COR-L47 (cell line): Measurements from ENCODE around the gene SLAMF8.
A peak's percentile ranks its signal among the peaks of the same experiment; 100 is the strongest.

Source experiments
- DNase-seq: peaks from one replicate; lab custom pipeline; 2025; lab: John Stamatoyannopoulos, UW

The SLAMF8 gene

DNA sequence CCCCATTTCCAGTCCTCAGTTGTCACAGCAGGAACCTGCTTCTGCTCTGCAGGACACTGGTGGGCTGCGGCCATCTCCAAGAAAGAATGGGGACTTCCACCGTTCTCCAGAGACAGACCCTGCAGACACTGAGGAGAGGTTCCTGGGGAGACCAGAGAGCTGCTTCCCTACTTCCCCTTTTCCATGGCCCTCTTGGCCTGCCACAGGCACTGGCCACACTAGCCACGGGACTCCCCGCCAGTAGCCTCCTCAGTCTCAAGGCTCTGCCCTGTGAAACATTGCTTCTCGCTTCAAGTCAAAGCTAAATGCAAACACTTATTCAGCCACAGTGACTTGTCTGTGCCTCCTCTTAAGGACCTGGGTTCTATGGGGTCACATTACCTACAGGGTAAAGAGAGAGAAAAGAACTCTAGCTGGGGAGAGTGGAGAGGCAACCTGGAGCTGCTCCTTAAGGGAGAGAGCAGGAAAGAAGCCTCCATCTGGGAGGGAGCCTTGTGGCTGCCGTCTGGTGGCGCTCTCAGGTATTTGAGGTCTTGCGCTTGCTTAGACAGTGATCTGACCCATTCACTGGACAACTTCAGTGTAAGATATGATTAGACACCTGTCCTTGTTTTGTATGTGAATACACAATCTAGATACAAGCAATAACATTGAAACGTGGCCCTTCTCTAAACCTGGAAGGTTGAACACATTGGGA, 5.4 kb upstream of the SLAMF8 start:
- DNase-seq, result no peak

DNA sequence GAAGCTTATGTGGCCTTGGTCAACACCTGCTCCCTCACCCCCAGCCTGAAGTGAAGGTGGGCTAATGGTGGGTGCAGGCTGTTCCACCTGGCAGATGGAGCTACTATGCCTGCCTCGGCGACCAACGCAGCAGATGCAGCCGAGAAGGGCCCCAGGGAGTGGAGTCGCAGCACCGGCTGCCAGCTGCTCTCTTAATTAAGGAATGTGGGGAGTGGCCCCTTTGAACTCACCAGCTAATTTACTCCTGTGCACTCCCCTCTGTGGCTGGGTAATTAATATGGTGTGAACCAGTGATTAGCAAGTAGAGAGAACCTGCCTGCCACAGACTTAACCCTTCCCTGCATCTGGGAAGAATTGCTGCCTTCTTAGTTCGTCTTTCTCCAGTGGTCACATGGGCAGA, 3.3 kb upstream of the SLAMF8 start:
- DNase-seq, result peak; percentile 87

DNA sequence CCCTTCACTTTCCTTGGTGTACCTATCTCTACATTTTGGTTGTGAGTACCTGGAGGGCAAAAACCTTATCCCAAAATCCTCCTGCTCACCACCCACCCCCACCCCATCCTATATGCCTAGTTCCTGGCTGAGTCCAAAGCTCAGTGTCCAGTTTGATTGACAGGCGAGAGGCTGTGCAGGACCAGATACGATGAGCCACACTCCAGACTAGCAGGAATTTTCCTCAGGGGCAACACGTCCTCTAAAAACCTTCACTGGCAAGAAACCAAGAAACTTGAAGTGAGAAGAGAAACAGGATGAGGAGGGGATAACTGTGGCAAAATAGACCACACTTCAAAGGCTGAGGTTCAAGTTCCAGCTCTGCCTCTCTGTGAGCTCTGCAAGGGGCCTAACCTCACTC, 1.1 kb upstream of the SLAMF8 start:
- DNase-seq, result no peak

DNA sequence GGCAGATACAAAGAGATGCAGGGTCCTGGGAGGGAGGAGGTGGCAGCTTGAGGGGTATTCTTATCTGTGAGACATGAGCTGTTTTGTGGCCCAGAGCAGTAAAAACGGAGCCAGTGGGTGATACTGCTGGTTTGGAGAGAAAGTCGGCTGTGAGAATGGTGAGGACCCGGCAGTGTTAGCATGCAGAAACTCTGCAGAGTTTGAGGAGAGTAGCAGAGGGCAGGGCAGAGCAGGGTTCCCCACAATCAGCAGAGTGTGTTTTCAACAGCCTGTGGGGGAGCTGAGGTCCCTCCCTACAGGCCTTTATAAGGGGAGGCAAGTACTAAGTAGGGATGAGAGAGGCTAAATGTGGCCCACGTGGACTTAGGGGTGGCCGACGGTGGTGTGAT, 423 bp downstream of the SLAMF8 start:
- DNase-seq, result no peak

DNA sequence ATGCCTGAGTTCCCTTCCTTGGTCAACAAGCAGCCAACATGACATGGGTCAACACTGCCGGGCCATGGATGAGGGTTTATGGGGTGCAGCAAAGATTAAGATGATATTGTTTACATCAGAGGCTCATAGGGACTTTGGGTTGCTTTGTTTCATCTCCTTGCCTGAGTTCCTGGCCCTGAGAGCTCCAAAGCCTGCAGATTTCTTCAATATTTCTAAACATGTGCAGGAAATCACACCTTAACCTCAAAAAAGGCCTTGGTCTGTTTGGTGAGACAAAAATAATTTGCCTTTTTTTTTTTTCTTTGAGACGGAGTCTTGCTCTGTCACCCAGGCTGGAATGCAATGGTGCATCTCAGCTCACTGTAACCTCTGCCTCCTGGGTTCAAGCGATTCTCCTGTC, 876 bp downstream of the SLAMF8 start:
- no peak for DNase-seq

DNA sequence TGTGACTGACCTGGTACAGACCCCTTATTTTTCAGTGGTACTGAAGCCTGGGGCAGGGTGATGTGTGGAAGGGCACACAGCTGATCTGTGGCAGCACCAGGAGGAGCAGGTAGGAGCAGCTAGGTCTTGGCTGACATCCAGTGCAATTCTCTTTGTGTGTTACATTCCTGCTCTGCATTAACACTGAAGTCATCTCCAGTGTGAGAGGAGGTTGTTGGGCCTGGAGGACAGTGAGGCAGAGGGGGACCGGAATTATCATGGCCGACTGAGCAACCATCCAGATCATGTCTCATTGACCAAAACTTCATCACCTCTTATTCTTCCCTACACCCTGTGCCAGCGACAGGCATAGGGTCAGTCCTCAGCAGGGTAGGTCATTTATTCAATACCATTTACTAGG, 1.5 kb downstream of the SLAMF8 start:
- no peak for DNase-seq

DNA sequence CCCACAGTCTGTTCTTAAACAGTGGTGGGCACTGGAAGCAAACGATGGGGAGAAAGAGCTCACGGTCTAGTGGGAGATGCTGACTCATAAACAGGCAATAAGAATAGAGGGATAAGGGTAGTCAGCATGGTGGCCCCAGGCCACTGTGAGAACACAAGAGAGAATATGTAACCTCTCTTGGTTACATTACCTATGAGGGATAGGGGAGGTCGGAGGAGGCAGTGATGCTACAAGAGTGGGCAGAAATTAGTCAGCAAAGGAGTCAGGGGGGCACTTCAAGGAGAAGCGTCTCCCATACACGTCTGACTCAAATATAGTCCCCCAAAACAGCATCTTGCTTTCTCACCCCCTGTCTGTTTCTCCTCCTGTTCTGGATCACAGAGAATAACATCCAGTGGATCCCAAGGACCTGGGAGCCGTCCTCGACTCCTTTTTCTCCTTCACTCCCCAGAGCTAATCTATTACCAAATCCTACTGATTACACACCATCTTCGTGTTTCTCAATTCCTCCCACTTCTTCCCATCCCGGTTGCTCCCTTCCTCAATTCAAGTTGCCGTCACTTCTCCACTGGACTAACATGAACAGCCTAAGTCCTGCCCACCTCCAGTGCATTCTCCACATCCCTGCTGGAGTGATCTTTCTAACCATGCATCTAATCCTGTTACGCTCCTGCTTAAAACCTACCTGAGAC, 2.1 kb downstream of the SLAMF8 start:
- no peak for DNase-seq

DNA sequence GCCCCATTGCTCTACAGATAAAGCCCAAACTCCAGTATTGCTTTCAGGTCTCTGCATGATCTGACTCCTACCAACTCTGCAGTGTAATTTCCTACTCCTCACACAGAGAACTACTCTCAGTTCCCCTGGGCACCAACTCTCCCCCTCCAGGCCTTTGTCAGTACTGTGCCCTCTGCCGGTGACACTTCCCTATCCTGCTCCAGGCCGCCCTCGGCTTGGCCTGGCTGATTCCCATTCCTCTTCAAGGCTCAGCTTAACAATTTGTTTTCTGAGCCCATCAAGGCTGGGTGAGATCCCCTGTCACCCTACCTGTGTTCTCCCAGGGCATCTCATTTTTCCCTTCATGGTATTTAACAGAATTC, 2.6 kb downstream of the SLAMF8 start:
- no peak for DNase-seq

DNA sequence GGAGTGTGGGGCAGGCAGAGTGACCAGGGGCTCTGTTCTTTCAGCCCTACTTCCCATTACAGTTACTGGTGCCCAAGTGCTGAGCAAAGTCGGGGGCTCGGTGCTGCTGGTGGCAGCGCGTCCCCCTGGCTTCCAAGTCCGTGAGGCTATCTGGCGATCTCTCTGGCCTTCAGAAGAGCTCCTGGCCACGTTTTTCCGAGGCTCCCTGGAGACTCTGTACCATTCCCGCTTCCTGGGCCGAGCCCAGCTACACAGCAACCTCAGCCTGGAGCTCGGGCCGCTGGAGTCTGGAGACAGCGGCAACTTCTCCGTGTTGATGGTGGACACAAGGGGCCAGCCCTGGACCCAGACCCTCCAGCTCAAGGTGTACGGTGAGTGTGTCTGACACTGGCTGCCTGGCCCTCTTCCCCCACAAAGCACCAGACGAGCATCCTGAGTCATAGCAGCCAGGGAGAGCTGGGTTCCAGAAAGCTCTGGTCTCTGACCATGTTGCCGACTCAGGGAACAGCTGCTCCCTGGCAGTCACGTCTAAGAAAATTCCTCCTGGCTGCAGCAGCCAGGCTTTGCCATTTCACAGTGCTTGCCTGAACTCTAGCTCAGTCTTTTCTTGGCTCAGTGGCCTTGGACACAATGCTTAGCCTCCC, 3.3 kb downstream of the SLAMF8 start:
- no peak for DNase-seq

DNA sequence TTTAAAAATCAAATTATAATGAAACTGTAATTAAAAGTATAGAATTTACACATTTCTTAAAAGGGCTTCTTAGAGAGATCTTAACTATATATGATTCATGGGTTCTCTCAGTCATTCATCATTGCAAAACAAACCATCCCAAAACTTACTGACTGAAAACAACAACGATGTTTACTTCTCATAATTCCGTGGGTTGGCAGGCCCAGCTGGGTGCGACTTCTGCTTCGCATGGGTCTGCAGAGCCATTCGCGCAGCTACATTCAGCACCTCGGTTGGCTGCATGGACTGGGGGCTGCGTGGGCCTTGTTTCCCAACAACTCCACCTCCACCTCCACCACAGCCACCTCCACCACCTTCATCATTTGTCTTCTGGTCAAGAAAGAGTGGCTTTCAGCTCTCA, 4.0 kb downstream of the SLAMF8 start:
- DNase-seq, result no peak

DNA sequence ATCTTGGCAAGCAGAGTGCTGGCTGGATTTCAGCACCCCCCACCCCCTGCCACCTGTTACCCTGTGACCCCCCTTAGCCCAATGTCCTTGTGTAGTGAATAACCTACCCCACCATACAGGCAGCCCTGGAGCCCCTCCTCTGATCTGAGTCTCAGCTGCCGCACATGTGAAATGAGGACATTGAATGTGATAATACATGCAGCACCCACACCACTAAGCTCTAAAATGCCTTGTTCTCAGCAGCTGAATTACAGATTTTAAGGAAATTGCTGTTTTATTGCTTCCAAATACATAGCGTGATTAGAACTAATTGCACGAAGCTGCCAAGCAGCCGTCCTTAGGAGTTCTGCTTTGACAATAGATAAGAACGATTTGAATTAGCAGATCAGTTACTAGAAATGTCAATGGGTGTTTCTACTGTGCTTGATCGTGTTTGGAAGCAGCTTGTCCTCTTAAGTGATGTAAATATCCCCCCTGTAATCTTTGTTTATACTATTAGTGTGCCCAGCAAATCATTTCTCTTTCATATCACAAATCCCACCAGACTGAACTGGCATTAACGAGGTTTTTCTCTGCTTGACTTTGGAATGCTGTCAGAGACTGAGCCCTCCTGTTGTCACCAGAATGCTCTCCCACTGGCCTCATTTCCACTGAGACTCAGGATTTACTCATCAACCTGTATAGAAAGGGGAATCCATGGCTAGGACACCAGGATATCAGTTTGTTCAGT, 4.9 kb downstream of the SLAMF8 start:
- DNase-seq, result peak; percentile 79

DNA sequence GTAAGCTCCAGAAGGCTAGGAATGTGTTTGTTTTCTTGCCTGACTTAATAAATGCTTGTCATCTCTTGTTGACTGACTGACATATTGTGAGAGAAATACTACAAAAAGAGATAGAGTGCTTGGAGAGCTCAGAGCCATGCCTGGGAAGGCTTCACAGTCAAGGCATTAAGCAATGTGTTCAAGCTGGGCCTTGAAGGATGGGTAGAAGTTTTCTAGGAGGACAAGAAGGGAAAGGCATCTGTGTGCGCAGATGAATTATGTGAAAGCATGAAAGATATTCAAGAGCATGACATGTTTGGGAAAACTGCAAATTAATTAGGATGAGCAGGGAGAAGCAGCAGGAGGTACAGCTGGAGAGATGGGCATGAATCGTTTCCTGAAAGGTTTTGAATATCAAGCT, 5.6 kb downstream of the SLAMF8 start:
- no peak for DNase-seq

DNA sequence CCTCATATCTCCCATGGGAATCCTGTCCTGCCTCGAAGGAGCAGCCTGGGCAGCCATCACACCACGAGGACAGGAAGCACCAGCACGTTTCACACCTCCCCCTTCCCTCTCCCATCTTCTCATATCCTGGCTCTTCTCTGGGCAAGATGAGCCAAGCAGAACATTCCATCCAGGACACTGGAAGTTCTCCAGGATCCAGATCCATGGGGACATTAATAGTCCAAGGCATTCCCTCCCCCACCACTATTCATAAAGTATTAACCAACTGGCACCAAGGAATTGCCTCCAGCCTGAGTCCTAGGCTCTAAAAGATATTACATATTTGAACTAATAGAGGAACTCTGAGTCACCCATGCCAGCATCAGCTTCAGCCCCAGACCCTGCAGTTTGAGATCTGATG, 8.7 kb downstream of the SLAMF8 start:
- no peak for DNase-seq

DNA sequence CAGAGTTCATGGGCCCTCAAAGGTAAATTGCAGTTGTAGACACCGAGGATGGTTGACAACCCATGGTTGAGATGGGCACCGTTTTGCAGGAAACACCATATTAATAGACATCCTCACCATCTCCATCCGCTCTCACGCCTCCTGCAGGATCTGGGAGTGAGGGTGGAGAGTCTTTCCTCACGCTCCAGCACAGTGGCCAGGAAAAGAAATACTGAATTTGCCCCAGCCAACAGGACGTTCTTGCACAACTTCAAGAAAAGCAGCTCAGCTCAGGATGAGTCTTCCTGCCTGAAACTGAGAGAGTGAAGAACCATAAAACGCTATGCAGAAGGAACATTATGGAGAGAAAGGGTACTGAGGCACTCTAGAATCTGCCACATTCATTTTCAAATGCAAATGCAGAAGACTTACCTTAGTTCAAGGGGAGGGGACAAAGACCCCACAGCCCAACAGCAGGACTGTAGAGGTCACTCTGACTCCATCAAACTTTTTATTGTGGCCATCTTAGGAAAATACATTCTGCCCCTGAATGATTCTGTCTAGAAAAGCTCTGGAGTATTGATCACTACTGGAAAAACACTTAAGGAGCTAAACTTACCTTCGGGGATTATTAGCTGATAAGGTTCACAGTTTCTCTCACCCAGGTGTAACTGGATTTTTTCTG, 9.3 kb downstream of the SLAMF8 start:
- no peak for DNase-seq

DNA sequence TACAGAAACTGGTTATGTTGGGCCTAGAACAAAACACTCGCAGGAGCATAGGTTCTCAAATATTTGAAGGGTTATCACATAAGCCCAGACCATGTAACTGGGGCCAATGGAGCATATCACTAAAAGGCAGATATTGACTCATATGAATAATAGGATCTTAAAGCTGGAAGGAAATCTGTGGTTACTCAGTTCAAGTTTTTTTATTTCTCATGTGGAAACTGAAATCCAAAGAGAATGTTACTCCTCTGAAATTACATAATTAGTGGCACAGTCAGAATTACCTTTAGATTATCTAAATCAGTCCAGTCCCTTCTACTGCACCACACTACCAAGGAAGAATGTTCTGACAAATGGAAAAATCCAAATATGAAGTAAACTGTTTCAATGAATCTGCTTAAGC, 12.0 kb downstream of the SLAMF8 start:
- DNase-seq, result no peak

DNA sequence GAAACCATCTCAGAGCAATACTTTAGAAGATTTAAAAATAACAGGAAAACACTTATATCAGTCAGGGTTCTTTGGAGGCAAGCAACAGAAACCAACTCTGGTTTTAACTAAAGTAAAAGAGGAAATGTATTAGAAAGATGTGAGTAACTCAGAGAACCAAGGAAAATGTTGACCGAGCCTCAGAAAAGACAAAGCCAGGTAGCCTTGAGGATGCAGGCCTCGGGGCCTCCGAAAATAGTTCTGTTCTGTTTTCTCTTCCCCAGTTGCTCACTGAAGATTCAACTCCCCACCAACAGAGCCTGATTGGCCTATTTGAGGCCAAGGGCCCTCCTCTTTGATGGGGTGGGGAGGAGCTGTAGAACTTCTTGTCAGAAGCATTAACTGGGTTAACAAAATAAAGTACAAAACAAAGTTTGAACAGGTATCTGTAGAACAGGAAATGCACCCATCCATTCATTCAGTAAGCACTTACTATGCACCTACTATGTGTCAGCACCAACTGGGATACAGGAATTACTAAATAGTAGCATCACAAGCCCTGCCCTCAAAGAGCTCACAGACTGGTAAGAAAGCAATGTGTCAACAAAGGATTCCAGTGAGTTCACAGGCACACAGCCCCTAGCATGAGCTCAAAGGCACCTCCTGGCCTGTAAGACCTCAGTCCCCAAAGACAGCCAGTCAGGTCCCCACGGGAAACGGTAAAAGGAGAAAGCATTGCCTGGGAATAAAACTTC, 12.6 kb downstream of the SLAMF8 start:
- no peak for DNase-seq

DNA sequence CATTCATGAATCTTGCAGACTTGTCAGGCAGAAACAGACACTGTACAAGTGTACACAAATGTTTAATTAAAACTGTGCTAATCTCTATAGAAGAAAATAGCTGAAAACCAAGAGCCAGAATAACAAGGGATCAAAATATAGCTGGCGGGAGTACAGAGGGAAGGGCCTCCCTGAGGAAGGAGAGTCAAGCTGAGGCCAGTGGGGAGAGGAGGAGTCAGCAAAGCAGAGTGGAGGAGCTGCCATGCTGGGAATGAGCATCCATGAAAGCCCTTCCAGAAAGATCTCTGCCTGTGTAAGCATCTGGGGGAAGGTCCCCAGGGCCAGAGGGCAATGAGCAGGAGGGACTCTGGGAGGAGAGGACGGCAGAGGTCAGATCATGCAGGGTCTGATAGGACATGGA, 15.1 kb downstream of the SLAMF8 start:
- no peak for DNase-seq

DNA sequence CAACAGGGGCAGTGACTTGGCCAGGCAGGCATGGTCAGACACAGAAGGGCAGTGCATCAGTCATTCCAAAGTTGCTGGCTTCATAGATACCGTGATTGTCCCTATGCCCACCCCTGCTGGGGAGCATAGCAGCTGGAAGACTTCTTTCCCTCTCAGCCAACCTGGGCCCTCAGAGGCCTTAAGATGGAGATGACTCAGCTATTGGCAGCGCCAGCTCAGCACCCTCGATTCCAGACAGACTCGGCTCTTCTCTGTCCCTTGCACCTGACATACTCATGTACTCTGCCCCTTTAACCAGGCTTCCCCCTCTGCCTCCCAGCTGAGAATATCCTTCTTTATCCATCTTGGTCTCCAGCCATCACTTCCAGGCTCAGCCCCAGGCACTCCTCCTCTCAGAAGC, 16.8 kb downstream of the SLAMF8 start:
- no peak for DNase-seq

DNA sequence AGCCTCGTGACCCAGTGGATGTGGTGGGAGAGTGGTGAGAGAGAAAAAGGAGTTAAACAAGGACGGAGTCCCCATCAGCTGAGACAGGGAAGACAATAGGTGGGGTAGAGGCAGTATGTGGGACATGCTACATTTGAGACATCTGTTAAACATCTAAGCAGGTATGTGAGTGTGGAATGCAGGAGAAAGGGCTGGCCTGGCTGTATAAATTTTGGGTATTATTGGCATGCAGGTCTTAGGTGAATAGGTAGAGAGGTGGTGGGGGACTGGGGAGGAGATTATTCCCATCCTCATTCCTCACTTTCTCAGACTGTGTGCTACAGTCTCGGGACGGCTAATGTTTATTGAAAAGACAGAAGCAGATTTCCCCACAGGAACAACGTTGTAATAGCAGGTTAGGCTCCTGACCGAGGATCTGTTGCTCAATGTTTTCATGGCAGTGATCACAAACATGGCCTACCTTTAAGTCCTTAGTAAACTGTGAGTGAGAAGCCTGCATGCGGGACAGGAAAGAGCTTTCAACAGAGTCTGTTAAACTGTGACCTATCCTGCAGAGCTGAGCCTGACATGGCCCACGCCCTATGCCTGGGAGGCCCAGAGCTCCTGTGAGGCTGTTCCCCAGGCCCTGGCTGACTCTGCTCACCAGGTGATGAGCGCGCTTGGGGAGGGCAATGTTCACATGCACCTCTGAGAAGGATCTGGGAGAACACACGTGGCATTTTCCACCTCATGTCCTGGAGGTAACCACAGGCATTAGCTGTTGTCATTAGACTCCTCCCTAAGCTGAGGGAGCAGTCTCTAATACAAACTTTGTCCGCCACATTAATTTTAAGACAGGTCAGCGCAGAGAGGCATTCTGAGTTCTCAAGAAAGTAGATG, 19.3 kb downstream of the SLAMF8 start:
- DNase-seq, result no peak

DNA sequence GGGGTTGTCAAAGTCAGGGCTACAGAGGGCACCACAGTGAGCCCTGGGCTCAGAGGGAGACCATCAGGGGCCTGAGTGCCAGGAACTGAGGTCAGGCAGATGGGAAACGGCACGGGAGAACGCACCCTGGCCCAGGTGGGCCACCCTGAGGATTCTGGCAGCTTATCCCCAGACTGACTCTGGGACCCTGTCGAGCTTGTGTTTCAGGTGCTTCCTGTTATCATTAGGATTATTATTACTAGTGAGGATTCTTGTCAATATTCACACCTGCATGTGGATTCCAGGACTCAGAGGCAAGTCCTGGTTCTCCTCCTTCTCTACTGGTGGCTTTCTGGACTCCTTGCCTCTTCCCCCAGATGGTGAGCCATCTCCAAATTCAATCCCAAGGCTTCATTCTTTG, 20.6 kb downstream of the SLAMF8 start:
- no peak for DNase-seq

DNA sequence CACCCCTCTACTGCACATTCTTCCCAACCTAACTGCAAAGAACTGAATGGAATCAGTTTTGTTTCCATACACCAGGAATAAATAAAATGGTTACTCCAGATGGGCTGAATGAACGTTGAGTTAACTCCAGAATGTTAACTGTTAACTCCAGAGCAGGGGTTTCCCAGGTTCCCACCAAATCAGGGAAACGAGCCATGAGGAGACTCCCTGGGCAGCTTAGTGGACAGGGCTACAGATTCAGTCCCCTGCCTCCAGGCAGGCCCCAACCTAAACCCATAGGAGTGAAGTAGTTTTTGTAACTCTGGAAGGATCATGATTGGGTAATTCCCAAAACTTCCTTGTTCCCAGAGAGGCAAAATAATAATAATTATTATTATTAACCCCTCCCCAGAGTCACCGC, 21.7 kb downstream of the SLAMF8 start:
- DNase-seq, result no peak
